Stimulated activated CD4-positive, alpha-beta T cell treated with anti-CD3 and anti-CD28 coated beads, Interleukin-15, amount 100 ng/mL, for 24 hours (primary cell): Measurements from ENCODE around the gene LRRC46.

ENCODE experiments used
- DNase-seq: peaks from one replicate; pipeline ENCODE4 v3.0.0-alpha.2; 2020

Gene LRRC46

DNA sequence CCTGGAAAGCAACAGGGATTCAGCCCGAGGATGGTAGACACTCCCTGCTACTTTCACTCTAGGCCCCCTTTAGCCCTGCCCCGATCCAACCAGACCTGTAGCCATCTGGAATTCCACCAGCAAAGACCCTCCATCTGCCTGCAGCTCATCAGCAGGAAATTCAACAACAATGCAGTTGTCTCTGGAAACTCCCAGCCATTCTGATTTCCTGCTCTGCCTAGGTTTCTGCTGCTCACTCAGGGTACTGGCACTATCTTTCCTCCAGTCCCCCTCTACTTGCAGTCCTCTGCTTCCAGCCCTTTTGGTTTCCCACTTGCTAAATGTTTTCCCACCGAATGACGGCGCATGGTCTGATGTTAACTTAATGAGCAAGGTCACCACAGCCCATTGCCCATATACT is 22.1 kb downstream of the LRRC46 start:
- no peak for DNase-seq

DNA sequence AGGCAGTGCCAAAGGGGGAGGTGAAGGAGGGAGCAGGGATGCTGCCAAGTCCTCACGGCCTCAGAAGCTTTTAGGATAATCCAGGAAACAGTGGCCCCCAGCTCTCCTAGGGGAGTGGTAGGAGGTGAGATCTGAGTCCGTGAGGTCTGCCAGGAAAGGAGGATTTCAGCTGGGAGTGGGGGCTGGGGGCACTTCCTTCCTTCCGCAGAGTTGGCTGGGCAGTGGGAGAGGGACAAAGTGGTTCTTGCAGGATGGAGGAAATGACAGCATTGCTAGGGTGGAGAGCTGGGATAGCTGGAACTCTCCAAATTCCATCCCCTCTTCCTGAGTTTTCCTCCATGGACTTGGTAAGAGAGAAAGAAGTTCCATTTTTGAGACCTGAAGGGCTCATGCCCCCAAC is 24.3 kb downstream of the LRRC46 start:
- no peak for DNase-seq

DNA sequence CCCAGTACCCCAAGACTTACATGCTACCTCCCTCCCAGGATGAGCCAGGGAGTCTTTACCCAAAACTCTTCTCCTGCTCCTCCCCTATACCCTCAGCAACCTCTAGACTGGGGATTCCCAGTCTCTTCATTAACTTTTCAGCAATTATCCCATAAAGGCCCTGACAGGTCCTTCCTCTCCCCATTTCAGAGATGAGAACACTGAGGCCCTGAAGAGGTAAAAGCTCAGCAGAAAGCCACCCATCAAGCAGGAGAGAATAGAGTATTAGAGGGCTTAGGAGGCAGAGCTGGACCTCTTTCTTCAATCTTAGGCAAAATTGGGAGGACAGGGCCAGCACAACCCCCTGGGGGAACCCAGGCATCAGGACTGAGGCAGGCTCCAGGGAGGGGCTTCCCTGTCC is 25.4 kb downstream of the LRRC46 start:
- no peak for DNase-seq

DNA sequence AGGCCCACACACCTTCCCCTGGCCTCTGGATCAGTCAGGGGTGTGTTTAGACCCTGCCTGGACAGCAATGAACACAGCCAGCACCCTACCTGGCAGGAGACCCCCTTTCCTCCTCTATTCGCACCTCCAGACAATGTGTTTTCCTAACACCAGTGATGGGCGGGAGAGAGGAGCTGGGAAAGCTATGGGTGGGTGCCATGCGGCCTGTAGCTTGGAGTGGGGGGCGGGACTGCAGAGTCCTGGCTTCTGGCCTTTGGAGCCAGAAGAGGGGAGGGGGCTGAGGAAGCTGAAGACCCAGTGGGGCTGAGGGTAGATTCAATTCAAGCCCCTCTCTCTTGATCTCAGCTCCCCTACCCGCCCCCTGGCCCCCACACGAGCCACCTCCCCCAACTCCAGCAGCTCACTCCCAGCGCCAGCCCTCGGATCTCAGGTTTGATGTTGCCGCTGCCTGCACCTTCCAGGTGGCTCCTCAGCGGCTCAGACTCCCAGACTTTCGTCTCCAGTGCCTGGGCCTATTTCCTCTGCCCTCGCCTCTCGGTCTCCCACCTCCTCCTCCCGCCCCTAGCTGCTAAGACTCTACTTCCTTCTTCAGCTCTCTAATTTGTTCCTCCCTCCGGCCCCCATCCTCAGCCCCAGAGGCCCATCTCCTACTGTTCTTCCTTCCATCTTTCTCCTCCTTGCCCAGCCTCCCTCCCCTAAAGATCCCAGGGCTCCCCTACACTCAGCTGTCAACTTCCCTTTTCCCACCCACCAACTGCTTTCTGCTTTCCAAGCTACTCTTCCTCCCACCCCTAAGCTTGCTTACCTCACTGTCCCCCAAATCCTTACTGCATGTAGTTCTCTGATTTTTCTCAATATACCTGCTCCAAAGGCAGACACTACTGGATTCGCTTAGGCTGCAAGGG is 26.3 kb downstream of the LRRC46 start:
- DNase-seq, result no peak

DNA sequence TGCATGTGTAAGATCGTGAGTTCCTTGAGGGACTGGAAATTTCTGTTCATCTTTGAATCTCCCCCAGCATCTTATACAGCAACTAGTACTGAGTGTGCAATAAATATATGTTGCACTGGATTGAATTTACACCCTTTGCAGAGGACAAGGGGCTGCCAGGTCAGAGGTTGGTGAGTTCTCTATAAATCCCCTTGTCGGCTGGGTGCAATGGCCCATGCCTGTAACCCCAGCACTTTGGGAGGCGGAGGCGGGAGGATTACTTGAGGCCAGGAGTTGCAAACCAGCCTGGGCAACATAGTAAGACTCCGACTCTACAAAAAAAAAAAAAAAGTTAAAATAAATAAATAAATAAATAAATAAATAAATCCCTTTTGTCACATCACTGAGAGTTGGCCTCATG is 28.9 kb downstream of the LRRC46 start:
- no peak for DNase-seq

DNA sequence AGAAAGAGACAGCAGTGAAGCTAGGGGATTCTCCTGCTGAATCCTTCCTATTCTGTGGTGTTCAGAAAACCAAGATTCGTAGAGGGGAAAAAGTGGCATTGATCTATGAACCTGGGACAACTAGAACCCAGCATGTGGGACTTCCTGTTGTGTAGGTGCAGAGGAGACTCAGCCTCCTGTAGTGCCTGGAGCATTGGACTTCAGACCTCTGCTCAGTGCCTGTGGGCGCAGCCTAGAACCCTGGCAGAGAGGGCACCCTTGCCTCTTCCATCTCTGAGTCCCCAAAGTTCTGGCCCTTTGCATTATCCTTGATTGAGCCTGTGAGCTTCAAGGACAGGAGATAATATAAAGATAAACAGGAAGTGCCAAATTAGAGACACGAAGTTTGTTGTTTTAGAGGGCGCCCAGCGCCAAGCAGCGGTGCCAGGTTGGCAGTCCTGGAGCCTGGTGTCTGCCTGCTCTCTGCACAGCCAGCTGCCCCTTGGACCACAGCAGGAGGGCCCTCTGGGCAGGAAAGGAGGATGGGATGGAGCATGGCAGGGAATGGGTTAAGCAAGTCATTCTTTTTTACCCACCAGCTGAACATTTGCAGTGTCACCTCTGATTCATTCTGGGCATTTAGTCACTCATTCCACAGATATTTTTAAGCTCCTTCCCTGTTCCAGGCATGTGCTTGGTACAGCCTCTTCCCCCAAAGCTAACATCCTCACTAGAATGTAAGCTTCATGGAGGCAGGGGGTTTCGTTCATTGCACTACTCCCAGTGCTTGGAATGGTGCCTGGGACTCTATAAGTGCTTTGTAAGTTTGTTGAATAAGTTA is 31.4 kb downstream of the LRRC46 start:
- no peak for DNase-seq

DNA sequence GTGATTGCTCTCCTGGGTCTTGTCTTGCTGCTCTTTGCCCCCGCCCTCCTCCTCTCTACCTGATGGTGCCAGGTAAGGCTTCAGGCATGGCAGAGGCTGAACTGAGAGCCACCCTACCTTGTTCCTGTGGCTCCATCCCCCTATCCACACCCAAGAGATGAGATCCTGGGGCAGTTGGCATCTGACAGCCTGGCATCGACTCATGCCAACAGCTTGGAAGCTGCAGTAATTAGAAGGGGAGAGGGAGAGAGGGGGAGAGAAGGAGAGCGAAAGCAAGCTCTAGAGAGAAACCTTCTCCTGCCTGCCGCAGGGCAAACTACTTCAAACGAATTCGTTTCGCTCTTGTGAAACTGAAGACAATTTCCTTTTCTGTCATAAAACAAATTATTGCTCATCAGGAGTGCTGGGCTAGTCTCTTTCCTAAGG is 33.3 kb downstream of the LRRC46 start:
- peak; percentile 31 for DNase-seq

DNA sequence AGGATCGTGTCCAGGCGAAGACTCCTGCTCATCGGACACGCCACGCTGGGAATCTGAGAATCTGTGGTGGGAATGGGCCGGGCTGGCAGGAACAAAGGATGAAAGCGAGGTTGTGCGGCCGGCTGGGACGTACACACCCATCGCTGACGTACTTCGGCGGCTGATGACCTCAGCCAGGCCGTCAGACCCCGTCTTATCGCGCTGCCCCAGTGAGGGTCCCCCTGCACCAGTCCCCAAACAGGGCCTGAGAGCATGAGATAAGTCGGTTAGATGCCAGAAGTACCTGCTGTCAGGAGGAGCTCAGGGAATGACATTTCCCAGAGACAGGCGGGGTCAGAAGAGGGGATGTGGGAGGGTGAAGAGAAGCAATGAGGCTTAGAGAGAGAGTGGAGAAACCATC is 35.5 kb downstream of the LRRC46 start:
- no peak for DNase-seq

DNA sequence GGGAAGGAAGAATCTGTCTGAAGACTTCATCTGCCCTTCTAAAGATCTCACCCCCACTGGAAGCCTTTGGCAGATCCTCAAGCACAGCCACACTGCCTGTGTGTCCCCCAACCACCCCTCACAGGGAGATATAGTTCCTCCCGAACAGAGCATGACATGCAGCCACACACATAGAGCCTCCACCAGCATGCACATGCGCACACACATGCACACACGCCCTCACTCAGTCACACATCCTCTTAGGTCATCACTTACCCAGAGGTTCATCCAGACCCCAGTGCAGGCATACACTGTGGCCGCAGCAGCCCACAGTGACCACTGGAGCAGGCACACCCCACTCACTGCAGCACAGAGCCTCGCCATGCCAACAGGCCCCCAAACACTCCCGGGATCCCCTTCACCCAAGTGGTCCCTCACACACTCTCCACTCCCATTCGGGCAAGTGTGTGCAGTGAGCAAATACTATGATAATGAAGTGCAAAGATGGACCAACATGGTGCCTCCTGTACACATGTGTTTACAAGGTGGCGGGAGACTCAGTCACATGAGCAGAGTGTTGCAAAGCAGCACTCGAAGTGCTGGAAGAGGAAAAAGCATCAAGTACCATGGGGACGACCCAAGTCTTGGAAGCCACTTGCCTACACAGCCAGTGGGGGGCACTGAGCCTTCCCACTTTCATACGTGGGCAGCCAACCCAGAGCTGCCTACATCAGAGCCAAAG is 36.5 kb downstream of the LRRC46 start:
- DNase-seq, result no peak

DNA sequence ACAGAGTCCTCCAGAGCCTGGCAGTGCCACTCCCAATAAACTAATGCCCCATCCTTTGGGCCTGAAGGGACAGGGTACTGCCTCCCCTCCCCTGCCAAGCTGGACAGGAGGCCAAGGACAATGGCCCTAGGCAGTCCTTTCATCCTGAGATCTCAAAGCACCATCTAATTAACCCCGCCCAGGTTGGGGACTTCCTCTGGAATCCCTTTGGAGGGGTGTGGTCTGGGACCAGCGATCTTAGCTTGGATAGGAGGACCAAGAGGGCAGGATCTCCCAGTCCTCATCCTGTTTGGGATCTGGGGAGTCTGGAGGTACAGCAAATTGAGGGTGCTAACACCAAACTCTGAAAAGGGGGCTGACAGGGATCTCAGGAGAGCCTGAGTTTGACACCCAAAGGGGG is 37.6 kb downstream of the LRRC46 start:
- DNase-seq, result no peak

DNA sequence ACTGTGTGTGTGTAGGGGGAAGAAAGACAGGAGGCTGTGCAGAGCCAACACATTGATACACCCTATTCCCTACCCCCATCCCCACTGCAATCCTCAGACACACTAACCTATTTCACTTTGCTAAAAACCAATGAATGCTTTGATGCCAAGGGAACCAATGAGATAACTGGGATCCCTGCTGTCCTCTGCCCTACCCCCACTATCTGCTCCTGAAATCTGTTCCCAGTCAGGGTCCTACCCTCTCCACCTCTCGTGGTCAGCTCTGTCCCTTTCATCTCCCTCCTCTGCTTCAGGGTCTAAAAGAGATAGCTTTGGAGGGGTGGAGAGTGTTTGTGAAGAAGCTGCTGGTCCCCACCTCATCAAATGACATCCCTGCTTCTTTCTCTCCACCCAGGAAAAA is 38.6 kb downstream of the LRRC46 start:
- no peak for DNase-seq

DNA sequence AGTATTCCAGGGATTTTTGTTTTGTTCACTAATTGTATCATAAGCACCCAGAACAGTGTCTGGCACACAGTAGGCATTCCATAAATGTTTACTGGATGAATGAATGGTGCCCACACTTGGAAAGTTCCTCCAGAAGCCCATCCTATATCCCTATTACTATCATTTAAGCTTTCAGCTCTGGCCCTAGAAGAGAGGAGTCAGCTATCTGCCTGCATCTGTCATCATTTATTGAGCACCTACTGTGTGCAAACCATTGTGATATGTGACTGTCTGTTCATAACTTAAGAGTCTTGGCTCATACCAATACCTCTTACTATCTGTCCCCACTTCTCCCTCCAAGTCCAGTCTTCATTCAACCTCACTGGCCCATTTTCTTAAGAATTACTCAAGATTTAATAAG is 39.6 kb downstream of the LRRC46 start:
- DNase-seq, result no peak

DNA sequence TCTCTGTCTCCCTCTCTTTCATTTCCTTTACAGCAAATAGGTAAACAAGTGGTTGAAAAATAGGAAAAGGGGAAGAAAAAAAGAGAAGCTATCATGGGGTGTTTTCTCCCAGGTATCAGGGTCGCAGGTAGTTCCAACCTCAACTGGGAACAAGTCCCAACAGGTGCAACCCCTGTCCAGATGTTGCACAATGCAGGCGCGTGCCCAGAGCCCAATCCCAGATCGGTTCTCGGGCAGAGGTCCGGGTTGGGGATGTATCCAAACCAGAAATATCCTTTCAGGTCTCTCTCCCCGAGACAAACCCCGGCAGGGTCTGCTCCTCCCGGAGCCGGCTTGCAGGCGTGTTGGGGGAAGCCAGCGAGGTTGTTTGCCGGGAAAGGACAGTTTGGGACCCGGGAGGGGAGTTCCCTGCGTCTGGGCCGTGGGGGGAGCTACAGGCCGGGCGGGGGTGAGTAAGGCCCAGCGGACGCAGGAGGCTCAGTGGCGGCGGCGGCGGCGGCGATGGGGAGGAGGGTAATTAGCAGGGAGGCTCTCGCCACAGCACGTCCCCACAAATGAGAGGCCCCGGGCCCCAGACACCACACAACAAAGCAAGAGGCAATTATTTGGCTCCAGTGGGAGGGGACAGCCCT is 40.7 kb downstream of the LRRC46 start:
- DNase-seq, result no peak

DNA sequence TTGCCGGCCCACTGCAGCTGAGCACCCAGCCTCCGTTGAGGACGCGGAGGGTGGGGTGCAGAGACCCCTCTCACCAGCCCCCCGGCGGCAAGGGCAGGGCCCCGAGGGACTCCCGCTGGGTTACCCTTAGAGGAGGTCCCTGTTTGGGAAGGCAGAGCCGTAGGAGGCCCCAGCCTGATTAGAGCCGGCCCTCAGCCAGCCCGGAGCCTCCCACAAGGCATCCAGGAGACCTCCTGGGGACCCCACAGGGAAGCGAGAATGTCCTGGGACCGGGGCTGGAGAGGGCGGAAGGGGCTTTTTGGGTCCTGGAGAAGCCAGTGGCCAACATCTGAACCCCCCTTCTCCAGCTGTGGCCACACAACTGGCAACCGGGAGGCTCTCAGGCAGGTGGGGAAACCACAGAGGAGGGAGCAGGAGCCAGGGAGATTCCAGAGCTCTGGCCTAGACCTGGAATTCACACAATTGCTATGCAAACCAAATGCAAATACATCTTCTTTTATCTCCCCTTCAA is 41.2 kb downstream of the LRRC46 start:
- DNase-seq, result no peak

DNA sequence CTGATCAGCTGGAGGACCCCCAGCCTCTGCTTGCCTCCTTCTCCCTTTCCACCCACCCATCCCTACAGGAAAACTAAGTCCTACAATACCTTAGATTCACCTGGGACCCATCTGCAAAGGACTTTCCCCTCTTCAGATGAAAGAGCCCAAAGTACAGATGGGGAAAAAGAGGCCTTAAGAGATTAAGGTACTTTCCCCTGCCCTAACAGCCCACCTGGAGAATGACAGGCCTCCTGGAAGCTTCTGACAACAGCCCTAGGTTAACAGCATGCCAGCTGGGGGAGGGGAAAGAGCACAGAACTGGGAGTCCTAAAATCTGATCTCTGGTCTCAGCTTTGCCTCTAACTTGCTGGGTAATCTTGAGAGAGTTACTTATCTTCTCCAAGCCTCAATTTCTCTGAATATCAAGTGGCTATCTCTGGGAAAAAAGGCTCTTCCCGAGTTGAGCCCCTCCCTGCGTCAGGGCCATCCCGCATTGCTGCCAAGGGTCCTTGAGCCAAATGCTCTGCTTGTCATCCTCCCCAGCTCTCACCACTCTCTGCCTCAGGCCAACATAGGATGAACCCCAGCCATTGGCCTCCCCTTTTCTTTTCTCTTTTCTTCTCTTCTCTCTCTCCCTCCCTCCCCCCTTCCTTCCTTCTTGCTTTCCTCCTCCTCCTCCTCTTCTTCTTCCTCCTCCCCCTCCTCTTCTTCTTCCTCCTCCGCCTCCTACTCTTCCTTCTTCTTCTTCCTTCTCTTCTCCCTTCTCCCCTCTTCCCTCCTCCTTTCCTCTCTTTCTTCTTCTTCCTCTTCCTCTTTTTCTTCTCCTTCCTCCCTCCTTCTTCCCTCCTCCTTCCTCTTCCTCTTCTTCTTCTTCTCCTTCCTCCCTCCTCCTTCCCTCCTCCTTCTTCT is 42.0 kb downstream of the LRRC46 start:
- DNase-seq, result no peak

DNA sequence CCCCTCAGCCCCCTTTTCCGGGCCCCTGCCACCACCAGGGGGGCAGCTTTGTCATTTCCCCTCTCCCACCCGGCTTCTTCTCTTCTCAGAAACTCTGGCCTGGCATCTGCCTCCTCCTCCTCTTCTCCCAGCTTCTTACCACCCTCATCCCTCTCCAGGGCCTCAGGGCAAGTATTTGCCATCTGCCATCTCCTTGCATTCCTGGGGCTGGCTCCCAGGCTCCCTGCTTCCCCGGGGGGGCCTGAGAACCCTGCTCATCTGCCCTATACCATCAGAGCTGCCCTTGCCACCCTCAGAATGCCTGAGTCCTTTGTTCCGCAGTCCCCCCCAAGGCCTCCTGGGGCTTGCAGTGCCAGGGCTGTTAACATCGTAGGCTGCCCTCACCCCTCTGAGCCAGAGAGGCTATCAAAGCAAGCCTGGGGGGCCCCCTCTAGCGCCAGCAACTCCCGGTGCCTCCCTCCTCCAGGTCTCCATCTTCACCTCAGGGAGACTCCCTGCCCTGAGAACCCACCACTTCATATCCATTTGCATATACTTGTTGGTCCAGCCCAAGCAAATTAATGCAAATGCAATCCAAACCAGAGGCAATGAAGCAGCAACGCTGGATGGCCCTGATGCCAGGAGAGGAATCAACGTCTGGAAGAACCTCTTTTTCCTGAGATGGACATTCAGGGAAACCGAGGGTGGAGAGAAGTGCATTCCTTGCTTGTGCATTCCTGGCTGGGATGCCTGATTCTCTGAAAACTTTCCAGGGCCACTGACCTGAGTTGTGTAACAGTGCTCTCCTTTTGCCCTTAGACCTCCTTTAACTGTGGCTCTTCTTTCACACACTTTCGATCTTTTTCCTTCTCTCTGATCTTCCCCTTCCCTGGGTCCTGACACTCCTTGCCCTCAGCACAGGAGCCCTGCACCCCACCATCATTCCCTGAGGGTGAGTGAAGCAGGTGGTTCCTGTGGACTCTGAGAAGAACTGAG is 43.8 kb downstream of the LRRC46 start:
- DNase-seq, result no peak

DNA sequence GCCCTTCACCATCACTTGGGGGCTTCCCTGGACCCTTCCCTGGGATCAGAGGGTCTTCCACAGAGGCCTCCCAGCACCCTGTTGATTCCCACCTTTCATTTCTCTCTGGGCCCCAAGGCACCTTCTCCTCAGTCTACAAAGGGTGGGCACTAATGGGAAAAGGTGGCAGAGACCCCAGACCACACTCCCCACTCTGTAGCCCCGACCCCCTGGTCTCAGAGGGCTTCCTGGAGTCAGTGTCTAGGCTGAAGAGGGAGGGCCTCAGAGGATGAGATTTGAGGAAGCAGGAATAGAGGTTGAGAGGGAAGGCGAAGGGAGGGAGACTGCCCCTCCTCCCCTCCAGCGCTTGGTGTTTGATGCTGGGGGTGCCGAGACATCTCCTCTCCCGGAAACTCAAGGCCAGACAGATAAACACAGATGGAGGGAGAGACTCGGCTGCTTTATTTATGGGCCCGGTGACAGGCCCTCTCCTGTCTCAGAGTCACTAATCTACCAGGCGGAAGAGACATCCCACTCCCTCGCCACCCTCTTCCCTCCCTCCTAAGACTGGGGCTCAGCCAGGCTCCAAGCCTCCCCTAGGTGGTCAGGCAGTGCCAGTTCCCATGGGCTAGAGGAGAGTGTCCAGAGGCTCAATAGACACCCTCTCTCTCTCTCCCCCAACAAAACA is 46.0 kb downstream of the LRRC46 start:
- no peak for DNase-seq

DNA sequence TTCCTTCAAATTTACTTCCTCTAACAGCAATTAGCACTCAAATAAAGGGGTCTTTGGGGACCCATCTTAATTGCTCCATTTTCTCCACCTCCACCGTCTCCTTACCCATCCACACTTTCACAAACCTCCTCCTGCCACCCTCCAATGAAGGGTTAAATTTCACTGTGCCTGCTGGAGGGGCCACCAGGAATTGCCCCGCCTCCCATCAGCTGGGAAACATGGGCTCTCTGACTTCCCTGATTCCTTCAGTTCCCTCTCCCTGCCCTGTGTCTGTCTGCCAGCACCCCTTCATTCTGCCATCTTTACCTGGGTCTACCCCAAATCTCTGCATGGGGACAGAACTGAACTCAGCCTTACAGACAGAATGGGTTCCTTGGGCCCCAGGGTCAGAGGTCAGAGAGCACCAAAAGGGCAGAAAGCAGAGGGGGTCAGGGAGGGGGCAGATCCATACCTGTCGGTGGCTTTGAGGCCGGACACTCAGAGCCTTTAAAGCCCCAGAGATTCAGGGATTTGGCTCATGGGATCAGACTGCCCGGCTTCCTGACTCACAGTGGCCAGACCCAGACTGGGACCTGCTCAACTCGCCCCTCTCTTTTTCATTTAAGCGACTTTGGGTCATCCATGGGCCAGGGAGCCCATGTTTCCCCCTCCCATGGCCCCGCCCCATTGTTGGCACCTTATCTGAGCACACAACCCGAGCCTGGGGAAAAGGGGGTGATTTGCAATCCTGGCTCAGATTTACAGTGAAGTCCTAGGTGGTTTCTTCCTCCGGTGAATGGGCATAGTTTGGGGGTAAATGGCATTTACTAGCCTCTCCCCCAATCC is 46.9 kb downstream of the LRRC46 start:
- DNase-seq, result no peak

DNA sequence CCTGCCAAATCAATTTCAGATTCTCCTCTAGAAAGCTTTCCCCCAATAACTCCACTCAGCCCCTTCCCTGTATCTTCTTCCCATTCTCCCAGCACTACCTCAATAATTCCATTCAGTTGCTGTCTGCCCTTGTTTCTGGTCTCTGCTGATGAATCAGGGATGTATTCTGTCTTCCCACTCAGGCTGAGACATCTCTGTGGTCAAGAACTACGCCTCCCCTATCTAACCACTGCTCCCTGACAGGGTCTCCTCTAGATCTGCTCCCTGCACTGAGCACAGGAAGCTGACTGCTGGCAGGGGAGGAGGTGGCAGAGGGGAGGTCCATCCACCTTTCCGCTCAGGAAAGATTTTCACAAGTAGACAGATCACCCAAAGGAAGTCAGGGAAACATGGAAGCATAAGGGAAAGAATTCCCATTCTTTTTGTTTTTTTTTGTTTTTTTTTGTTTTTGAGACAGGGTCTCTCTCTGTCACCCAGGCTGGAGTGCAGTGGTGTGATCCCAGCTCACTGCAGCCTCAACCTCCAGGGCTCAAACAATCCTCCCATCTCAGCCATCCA is 47.6 kb downstream of the LRRC46 start:
- no peak for DNase-seq
